ENCODE data around the gene ABHD4.

The ABHD4 gene

DNA sequence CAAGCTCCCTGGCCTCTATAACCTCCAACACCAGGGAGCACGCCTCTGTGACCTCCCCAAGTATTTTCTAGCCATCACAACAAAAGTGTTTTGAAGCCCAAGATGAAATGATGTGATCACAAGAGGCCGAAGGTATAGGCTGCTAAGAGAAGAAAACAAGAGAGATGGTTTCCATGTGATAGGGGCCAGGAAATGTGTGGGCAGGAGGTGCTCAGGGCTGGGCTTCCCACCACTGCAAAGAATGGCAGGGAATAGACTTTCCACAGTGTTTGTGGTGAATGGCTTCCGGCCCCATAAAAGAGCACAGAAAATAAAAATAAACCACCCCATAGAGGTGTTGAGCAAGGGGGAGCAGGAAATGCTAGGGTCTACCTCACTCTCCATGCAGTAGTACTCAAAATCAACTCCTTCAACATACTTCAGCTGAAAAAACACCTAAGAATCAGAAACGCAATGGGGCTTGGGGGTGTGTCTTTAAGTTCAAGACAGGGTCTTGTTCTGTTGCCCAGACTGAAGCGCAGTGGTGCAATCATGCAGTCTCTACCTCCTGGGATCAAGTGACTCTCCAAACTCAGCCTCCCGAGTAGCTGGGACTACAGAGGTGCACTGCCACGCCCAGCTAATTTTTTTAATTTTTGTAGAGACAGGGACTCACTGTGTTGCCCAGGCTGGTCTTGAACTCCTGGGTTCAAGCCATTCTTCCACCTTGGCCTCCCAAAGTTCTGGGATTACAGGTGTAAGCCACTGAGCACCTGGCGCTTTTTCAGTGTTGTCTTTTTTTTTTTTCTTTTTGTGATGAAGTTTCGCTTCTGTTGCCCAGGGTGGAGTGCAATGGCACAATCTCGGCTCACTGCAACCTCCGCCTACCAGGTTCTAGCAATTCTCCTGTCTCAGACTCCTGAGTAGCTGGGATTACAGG lies 36.2 kb upstream of the ABHD4 start:
- DNase-seq, result peak in 4 of 5 experiments; percentile 52 to 96 (median 84)

- peak in 1 of 5 experiments; percentile 58 for DNase-seq
These were observed 34.1 kb upstream of the ABHD4 start for GRCh38 chr14:22563987-22564386.

GRCh38 chr14:22564463-22564862 lies 33.6 kb upstream of the ABHD4 start:
- no peak for DNase-seq

DNA sequence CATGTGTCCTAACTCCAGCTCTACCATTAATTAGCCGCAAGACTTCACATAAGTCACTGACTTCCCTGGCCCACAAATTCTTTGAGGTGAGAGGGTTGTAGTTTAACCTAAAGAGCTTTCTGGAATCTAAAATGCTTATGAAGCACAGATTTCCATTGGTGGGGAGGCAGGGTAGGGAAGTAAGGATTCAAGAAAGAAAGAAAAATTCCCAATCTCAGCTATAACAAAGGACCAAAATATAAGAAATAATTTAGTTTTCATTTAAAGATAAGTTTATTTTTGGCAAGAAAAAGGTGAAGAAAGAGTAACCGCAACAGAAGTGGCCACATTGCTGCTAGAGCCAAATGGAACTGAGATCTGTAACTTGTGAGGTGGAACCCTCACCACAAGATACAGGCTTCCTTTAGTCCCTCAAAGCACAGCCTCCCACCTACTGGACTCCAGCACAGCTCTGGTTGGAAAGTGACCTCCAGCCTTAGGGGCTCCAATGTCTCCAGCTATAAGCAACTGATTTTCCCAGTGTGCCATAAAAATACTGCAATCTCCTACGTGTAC lies 32.6 kb upstream of the ABHD4 start:
- peak in 1 of 5 experiments; percentile 70 for DNase-seq

DNA sequence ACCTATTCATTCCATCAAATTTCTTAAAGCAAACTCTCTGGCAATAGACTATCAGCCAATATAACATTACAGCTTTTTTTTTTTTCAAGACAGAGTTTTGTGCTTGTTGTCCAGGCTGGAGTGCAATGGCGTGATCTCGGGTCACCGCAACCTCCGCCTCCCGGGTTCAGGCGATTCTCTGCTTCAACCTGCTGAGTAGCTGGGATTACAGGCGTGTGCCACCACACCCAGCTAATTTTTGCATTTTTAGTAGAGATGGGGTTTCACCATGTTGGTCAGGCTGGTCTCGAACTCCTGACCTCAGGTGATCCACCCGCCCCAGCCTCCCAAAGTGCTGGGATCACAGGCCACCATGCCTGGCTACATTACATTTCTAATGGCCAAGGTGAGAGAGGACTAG lies 31.8 kb upstream of the ABHD4 start:
- DNase-seq, result peak in 1 of 5 experiments; percentile 13

DNA sequence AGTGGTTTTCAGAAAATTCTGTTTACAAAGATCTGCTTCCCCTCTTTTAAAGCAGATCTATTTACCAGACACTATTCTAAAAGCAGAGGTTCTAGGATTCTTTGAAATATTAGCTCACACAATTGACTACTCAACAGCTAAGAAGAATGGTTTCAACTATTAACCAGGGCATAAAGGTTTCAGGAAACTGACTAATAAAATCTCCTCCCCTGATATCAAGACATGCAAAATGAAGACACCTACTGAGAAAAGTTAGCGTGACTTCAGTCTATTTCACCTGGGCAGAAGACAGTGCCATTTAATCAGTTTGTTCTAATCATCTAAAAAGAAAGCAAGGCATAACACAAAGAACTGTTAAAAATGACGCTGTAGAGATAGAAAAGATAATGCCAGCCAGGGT lies 31.3 kb upstream of the ABHD4 start:
- DNase-seq, result peak in 1 of 5 experiments; percentile 69

GRCh38 chr14:22567437-22567836 lies 30.7 kb upstream of the ABHD4 start:
- DNase-seq, result peak in 1 of 5 experiments; percentile 54

DNA sequence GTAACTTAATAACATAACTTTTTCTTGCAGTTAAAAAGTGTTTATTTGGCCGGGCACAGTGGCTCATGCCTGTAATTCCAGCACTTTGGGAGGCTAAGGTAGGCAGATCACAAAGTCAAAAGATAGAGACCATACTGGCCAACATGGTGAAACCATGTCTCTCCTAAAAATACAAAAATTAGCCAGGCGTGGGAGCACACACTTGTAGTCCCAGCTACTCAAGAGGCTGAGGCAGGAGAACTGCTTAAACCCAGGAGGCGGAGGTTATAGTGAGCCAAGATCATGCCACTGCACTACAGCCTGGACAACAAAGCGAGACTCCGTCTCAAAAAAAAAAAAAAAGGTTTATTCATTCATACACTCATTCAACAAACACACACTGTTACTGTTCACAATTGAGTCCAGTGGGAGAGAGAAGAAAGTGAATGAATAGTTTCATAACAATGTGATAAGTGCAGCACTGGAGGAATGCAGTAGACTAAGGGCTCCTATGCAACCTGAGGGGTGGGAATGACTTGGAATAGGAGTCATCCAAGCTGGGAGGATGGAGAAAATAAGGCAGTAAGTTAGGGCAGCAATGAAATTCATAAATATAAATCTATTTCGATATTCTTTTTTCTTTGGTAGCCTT lies 28.9 kb upstream of the ABHD4 start:
- DNase-seq, result no peak

DNA sequence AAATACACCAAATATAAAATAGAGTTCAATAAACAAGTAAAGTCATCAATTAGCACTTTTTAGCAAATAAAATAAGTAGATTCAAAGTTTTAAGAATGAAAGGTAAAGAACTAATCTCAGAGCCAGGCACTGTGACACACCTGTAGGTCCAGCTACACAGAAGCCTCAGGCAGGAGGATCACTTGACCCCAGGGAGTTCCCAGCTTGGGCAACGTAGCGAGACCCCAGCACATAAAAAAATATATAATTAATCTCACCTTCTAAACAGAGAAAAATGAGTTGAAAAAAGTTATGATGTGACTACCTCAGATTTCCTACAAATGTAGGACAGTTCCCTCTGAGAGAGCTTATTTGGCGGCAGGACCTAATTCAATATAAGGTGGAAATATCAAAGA lies 28.4 kb upstream of the ABHD4 start:
- DNase-seq, result no peak

GRCh38 chr14:22570132-22570949 lies 27.8 kb upstream of the ABHD4 start:
- DNase-seq, result peak in 4 of 5 experiments; percentile 60 to 98 (median 86)

- no peak for DNase-seq
These were observed 25.5 kb upstream of the ABHD4 start for GRCh38 chr14:22572562-22573058.

- DNase-seq, result no peak
These were observed 24.3 kb upstream of the ABHD4 start for GRCh38 chr14:22573804-22574203.

GRCh38 chr14:22577334-22577908 lies 20.7 kb upstream of the ABHD4 start:
- no peak for DNase-seq

DNA sequence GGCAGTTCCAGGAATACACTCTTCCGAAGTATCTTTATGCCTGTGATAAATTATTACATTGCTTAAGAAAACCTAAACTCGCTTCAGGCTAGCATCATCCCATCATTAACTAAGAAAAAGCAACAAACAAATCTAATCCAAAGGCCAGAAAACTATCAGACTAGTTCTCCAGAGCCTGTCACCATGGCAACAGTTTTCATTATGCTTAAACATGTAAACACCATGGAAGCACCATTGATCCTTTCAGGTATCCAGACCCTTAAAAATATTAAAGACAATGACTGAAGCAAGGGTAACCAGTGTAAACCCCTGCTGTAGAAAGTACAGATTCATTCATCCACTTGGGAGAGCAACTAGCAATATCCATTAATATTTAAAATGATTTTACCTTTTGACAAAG lies 18.9 kb upstream of the ABHD4 start:
- DNase-seq, result no peak

GRCh38 chr14:22579881-22580280 lies 18.2 kb upstream of the ABHD4 start:
- no peak for DNase-seq

- DNase-seq, result no peak
These were observed 17.5 kb upstream of the ABHD4 start for GRCh38 chr14:22580625-22581024.

- DNase-seq, result no peak
These were observed 14.1 kb upstream of the ABHD4 start for GRCh38 chr14:22583994-22584393.

GRCh38 chr14:22587247-22587646 lies 10.9 kb upstream of the ABHD4 start:
- DNase-seq, result no peak

GRCh38 chr14:22587677-22588422 lies 10.2 kb upstream of the ABHD4 start:
- DNase-seq, result peak in 1 of 5 experiments; percentile 64

DNA sequence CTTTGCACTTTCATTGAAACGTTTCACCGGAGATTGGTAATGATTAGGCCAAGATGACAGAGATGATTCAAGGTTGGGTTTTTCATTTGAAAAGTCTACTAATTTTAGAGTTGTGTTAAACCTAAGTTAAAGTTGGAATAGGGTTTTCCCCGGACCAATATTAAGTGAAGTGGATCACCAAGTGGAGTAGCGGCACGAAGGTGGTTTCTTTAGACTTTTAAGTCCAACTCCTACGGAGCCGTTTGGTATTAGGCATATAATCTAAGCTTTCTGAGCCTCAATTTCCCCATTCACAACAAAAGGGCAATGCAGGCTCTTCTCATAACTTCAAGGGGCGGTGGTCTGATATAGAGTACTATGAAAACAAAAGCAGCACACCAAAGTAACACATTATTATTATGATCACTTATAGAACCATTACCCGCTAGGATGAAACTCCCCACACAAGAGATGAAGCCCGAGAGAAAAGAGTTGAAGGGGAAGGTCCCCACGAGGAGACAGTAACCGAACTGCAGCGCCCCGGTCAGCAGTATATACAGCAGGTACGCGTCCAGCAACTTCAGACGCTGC lies 9.5 kb upstream of the ABHD4 start:
- no peak for DNase-seq

Measured in T-helper 2 cell (primary cell).